HT-29 (cell line): ENCODE results near the gene TMEM132D. TPM values are rescaled to one million over a fixed set of nuclear protein-coding genes. Genes with fewer than 3 reads are reported as not detected.

Experiments
- DNase-seq: peaks from one replicate; pipeline ENCODE4 v3.0.0-alpha.2; 2015; ENCODE audit warnings: low spot score
- total RNA-seq: library from RNA; depleted of rRNA; stranded (reverse); fragments of >200 nt; shearing (Covaris generic); gene quantifications from 2 replicates; pipeline ENCODE4 v1.2.3, GENCODE V29; 2014

Gene TMEM132D
- total RNA-seq, 1 experiment from 2014 or later = not detected

- DNase-seq = no peak
These were observed 457.1 kb downstream of the TMEM132D start for GRCh38 chr12:129446696-129447095.

DNA sequence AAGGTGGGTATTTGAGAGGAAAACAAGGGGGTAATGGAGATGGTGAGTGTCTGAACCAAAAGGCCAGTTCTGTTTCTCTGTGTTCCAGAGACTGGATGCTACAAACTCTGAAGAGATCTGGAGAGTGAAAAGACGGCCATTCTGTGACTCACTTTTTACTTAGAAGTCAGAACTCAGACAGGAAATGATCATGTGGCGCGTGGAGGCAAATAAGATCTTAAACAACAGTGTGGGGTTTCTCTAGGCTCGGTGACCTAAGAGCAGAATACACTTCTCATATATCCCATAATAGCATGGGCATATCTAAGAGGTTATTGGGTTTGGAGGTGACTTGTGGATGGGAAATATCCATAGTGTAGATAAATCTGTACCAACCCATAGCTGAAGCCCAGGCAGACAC is 463.5 kb downstream of the TMEM132D start:
- DNase-seq = no peak

- DNase-seq = no peak
These were observed 469.0 kb downstream of the TMEM132D start for GRCh38 chr12:129434790-129435189.

DNA sequence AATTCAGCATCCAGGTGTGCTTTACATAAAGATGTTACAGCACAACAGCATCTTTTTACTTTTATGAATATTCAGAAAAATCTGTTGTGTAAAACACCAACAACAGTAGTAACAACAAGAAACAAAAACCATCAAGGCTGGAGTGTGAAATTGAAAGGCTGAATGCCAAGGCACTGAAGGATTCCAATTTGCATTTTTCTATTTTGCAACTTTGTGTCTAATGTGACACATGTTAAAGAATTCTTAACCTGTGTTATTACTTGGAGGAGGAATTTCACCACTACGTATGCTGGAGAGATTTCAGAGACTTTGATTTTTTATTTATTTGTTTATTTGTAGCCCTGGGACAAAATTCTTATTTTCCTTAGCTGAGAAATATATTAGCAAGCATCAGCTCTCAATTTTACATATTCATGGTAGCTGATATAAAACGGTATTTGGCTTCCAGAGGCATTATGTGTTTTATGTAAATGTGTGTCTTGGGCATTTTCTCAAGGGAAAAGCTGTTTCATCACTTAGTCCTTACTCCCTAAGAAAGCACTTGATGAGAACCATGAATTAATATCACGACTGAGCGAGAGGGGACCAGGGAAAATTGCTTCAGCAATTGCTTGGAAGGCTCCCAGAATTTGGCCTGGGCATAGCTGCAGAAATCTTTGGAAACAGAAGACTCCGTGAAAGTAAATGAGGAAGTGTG is 475.4 kb downstream of the TMEM132D start:
- no peak for DNase-seq

DNA sequence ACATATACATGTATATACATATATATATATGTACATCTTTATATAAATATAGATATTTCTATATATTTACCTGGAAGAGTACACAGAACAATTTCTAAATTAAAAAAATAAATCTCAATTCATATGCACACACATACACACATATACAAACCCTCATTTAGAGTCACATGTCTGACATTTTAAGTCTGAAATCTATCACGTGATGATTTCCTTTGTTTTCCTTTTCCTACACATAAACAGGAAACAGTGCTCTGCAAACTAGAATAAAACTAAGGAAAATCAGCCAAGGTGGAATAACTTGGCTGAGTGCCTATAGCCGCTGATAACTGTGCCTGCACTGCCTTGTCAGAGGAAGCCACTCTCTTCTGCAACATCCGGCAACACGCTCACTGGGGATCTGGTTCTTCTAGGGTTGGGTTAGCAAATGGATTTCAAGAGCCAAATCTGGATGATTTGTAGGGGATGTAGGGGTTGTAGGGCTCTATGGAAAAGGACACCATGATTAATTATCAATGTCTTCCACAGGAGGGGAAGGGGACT is 480.7 kb downstream of the TMEM132D start:
- no peak for DNase-seq

- DNase-seq = no peak
These were observed 490.5 kb downstream of the TMEM132D start for GRCh38 chr12:129413295-129413694.

DNA sequence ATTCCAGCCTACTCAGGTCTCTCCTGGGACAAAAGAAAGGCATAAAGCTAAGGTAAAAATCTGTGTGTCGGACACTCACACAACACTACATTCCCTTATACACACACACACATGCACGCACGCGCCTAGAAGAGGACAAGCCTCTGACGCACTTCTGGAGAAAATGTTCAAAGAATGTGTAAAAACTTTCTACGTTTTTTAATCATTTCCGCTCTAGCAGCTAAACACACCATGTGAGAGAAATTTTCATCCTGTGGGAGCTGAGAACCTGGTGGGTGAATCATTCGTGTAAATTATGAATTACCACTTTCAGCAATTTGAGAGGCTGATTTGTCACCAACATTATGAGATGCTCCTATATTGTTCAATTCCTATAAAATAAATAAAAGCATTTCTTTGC is 494.5 kb downstream of the TMEM132D start:
- DNase-seq = no peak

GRCh38 chr12:129404556-129404955 is 499.3 kb downstream of the TMEM132D start:
- DNase-seq = no peak

DNA sequence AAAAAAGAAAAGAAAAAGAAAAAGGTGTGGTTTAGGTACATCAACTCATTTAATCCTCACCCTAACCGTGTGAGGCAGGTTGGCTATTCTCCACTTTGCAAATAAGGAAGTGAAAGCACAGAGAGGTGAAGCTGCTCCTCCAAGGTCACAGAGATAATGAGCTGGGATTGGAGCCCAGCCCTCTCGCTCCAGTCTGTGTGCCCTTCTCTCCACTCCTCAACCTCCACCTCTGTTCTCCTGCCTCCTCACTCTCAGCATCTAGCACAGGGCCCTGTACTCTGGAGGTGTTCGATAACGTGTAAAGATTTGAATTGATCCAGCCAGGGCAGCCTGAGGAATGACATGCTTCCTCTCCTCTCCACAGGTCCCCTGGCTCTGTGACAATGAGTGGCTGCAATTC is 502.3 kb downstream of the TMEM132D start:
- DNase-seq = no peak

DNA sequence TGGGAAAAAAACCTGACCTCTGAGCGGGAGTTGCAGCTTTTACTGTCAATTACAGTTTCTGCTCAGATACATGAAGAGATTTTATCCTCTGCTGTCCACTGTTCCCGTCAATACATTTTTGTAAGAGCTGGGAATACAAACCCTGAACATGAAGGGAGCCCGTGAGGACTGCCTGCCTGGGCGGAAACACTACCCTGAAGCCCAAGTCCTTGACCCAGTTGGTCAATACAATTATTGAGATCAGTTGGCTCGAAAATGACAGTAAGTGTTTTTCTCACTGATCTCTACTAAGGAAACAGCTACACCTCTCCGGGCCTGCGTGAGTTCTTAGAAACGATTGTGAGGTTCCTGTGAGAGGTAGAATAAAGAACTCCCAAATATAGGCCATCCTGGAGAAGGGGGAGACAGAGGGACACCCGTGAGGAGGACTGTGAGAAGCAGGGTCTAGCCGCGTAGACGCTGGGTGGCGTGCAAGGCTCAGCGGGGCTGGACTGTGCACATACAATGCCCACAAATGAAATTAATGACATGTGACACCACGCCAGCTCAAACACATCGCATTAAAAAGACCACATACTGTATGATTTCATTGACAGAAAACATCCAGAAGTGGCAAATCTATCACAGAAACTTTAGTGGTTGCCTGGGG is 509.5 kb downstream of the TMEM132D start:
- no peak for DNase-seq

GRCh38 chr12:129393357-129393937 is 510.4 kb downstream of the TMEM132D start:
- DNase-seq = no peak

DNA sequence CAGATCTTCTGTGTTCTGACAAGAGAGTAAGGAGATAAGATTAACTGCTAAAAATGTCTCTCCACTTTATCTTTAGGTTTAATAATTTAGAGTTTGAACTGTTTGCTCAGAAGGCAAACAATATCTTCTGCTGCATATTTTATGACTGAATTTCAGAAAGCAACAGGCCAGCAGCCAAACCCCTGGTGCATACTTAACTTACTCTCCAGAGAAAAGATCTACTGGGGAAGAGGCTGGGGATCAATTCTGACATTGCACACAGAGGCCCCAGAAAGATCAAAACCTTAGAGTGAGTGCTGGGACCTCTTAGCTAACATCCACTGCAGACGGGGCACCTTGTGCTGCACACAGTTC is 518.2 kb downstream of the TMEM132D start:
- no peak for DNase-seq

- no peak for DNase-seq
These were observed 519.9 kb downstream of the TMEM132D start for GRCh38 chr12:129383956-129384355.

GRCh38 chr12:129381715-129382114 is 522.1 kb downstream of the TMEM132D start:
- no peak for DNase-seq

DNA sequence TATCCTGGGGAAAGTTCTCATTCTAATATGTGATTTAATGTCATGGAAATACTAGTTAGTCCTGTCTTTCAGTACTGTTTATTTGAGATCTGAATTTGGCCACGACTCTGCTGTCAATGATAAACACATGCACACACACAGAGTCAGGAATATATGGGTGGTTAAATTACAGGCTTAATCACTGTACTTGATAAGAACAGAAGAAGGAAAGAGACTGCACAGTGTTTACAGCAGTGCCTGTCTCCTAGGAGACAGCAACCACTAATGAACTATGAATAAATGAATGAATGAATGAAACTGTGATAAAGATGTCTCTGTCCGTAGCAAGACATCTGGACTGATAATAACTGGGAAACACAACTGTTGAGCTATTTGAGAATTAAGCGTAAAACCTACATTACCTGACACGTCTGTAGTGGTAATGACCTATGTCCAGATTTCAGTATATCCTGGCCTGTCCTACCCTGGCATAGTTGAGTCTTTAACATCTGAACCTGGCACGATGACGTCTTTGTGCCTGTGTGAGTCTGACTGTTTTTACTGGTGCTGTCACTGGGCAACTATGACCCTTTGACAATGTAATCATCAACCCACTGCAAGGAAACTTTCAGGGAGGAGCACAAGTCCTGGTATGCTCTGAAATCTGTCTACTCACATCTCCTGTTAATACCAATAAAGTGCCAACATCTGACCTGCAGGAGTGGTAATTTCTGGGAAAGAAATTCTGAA is 524.6 kb downstream of the TMEM132D start:
- DNase-seq = no peak

DNA sequence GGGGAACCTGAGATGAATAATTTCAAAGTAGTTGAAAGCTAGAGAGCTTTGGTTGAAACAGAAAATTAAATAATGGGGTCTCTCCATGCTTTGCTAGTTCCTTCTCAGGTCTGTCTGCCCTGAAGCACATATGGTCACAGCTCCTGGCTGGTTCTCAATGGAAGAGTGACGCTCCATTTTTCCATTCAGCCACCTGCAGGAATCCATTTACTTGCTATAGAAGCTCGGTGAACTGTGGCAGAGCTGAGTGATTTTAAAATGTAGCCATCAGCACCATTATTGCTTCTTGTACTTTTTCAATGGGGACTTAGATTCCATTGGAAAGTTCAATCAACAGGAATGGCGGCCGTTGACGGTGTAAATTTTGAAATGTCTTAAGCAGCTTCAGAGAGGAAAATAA is 525.3 kb downstream of the TMEM132D start:
- DNase-seq = no peak

DNA sequence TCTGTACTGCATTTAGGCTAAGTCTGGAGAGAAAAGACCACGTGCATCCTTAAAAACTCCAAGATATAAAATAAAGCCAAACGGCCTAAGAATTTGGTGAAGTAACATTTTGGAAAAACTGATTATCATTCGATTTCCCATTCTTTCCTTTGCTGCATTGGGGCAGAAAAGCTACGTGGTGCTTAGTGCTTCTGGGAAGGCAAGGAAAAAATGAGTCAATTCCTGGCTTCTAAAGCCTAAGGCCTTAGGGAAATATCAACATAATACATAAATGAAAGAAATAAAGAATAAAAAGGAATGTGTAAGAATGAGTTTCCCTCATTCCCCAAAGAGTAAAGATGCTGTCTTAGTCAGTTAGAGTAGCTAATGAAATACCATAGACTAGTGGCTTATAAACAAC is 530.1 kb downstream of the TMEM132D start:
- no peak for DNase-seq

DNA sequence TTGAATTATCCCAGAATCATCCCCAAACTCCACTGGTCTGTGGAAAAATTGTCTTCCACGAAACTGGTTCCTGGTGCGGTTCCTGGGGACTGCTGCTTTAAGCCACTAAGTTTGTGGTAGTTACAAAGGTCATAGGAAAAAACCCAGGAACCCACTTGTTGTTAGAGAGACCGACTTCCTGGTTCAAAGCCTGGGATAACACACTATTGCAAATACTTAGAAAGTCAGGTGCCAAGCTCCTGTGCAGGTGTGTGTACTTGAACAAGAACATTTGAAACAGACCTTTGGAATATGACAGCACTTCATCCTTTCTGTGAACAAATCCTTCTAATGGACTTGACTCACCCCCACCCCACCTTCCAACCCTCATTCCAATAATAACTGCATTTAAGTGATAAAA is 530.9 kb downstream of the TMEM132D start:
- no peak for DNase-seq

DNA sequence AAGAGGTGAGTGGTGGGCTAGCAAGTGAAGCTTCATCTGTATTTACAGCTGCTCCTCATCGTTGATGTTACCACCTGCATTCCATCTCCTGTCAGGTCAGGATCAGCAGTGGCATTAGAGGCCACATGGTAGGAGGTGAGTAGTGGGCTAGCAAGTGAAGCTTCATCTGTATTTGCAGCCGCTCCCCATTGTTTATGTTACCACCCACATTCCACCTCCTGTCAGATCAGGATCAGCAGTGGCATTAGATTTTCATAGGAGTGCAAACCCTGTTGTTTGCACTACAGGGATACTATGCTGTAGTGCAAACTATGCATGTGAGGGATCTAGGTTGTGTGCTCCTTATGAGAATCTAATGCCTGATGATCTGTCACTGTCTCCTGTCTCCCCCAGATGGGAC is 531.5 kb downstream of the TMEM132D start:
- no peak for DNase-seq

- DNase-seq = no peak
These were observed 532.6 kb downstream of the TMEM132D start for GRCh38 chr12:129371268-129371667.

GRCh38 chr12:129366656-129367055 is 537.2 kb downstream of the TMEM132D start:
- no peak for DNase-seq

DNA sequence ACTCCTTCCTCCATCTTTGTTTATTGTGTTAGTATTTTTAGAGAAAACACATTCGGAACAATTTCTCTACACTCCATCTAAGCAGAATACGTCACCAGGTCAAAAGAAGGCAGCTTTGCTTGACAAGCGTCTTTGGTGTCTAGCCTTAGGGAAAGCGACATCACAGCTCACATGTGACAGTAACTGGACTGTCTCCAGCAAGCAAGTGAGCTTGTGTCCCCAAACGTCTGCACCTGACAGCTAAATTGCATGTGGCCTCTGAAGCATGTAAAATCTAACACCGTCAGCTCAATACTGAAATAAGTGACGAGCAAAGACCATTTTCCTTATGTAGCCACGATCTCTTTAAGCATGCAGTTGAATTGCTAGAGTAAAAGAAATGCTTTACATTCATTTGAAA is 540.8 kb downstream of the TMEM132D start:
- DNase-seq = no peak
